Neural cell (in vitro differentiated cells): ENCODE data around the gene TMEM117. TPM values are rescaled to one million over a fixed set of nuclear protein-coding genes. Genes with fewer than 3 reads are reported as not detected.

Experiments used
- H2AFZ ChIP-seq: fragments of 200-600, 300-800 bp; sonication (generic), shearing (Covaris generic); 2 replicates; pipeline ENCODE4 v1.6.0; 2014; ENCODE audit warnings: low read depth, mild to moderate bottlenecking, antibody characterized with exemption, low read length, moderate library complexity
- H3F3A ChIP-seq: fragments of 200-600 bp; shearing (Covaris generic); 2 replicates; pipeline ENCODE4 v1.6.1; 2016; ENCODE audit warnings: mild to moderate bottlenecking, moderate library complexity, mixed read lengths, antibody characterized with exemption, low read length; ENCODE audit not compliant: insufficient read depth, poor library complexity, severe bottlenecking
- H3K27ac ChIP-seq: fragments of 200-600, 300-800 bp; sonication (generic), shearing (Covaris generic); 2 replicates; pipeline ENCODE4 v1.5.1; 2014; ENCODE audit warnings: mild to moderate bottlenecking, low read length, moderate library complexity
- H3K27me3 ChIP-seq: fragments of 300-800, 200-600 bp; sonication (generic), shearing (Covaris generic); 2 replicates; pipeline ENCODE4 v1.6.0; 2014; ENCODE audit warnings: mild to moderate bottlenecking, low read depth, low read length, moderate library complexity; ENCODE audit not compliant: insufficient read depth
- H3K36me3 ChIP-seq: fragments of 300-800, 200-600 bp; sonication (generic), shearing (Covaris generic); 2 replicates; pipeline ENCODE4 v1.5.1; 2014; ENCODE audit warnings: mild to moderate bottlenecking, antibody characterized with exemption, low read length, moderate library complexity; ENCODE audit not compliant: insufficient read depth
- H3K4me2 ChIP-seq: fragments of 300-800, 200-600 bp; sonication (generic), shearing (Covaris generic); 2 replicates; pipeline ENCODE4 v1.6.0; 2014; ENCODE audit warnings: mild to moderate bottlenecking, low read length
- H3K4me3 ChIP-seq: fragments of 300-800, 200-600 bp; sonication (generic), shearing (Covaris generic); 2 replicates; pipeline ENCODE4 v1.5.1; 2014; ENCODE audit warnings: mild to moderate bottlenecking, low read length, moderate library complexity
- H3K79me2 ChIP-seq: fragments of 200-600 bp; shearing (Covaris generic); replicated peaks from 2 replicates; pipeline ENCODE4 v1.6.0; 2014; ENCODE audit warnings: mild to moderate bottlenecking, low read length, moderate library complexity; ENCODE audit not compliant: insufficient read depth
- H3K9ac ChIP-seq: fragments of 300-800, 200-600 bp; sonication (generic), shearing (Covaris generic); 2 replicates; pipeline ENCODE4 v1.6.1; 2016; ENCODE audit warnings: mild to moderate bottlenecking, low read length, mixed read lengths
- H3K9me2 ChIP-seq: fragments of 200-600 bp; shearing (Covaris generic); 2 replicates; pipeline ENCODE4 v1.6.1; 2016; ENCODE audit warnings: mild to moderate bottlenecking, low read length, mixed read lengths; ENCODE audit not compliant: insufficient read depth
- H3K9me3 ChIP-seq: fragments of 200-600, 300-800 bp; sonication (generic), shearing (Covaris generic); 2 replicates; pipeline ENCODE4 v1.6.1; 2016; ENCODE audit warnings: mild to moderate bottlenecking, mixed run types, low read length, moderate library complexity, mixed read lengths
- H4K20me1 ChIP-seq: fragments of 200-600 bp; shearing (Covaris generic); 2 replicates; pipeline ENCODE4 v1.6.1; 2016; ENCODE audit warnings: mild to moderate bottlenecking, mixed run types; ENCODE audit not compliant: insufficient read depth
- CTCF ChIP-seq: fragments of 450-650 bp; IDR thresholded peaks from 2 replicates; pipeline ENCODE4 v1.5.1; 2014; ENCODE audit warnings: antibody characterized with exemption, mild to moderate bottlenecking, moderate library complexity; ENCODE audit not compliant: poor library complexity, severe bottlenecking
- EP300 ChIP-seq: fragments of 450-650 bp; conservative IDR thresholded peaks from 2 replicates; pipeline ENCODE4 v1.6.1; 2014; ENCODE audit warnings: antibody characterized with exemption, mild to moderate bottlenecking, moderate library complexity; ENCODE audit not compliant: poor library complexity, severe bottlenecking
- EZH2 ChIP-seq: fragments of 200-600, 300-800 bp; shearing (Covaris generic), sonication (generic); IDR thresholded peaks from 2 replicates; pipeline ENCODE4 v1.6.1; 2014; ENCODE audit warnings: antibody characterized with exemption, low read length, borderline replicate concordance, mild to moderate bottlenecking; ENCODE audit not compliant: insufficient read depth, poor library complexity, severe bottlenecking
- MXI1 ChIP-seq: fragments of 450-650 bp; conservative IDR thresholded peaks from 2 replicates; pipeline ENCODE4 v1.6.1; 2014; ENCODE audit warnings: antibody characterized with exemption, mild to moderate bottlenecking; ENCODE audit not compliant: poor library complexity, severe bottlenecking
- POLR2AphosphoS5 ChIP-seq: IDR thresholded peaks from 2 replicates; pipeline ENCODE4 v1.6.1; 2012
- RAD21 ChIP-seq: fragments of 450-650 bp; conservative IDR thresholded peaks from 2 replicates; pipeline ENCODE4 v1.6.1; 2014; ENCODE audit warnings: antibody characterized with exemption, mild to moderate bottlenecking, moderate library complexity
- SMC3 ChIP-seq: fragments of 450-650 bp; conservative IDR thresholded peaks from 2 replicates; pipeline ENCODE4 v1.6.1; 2014; ENCODE audit warnings: antibody characterized with exemption, mild to moderate bottlenecking, moderate library complexity; ENCODE audit not compliant: poor library complexity
- TAF1 ChIP-seq: IDR thresholded peaks from 2 replicates; pipeline ENCODE4 v1.6.1; 2012; ENCODE audit warnings: low read depth
- polyA plus RNA-seq: library from polyadenylated mRNA; depleted of rRNA; stranded (reverse); fragments of >200 nt; gene quantifications from 2 replicates; pipeline ENCODE4 v1.2.3, GENCODE V29; 2014
- TF ChIP-seq, protein P1 (sequence below): IDR thresholded peaks from 2 replicates; pipeline ENCODE4 v1.6.1; 2012; ENCODE audit warnings: borderline replicate concordance

Gene TMEM117
- polyA plus RNA-seq, 1 donor from 2014 or later, result 5.3 TPM

GRCh38 chr12:44403185-44403584, 567.3 kb downstream of the TMEM117 start:
- Histone ChIP-seq H3K4me2 (no peak overlapping the region), H3F3A (no peaks in the 10 kb centered on the region)

GRCh38 chr12:44405297-44405696, 569.4 kb downstream of the TMEM117 start:
- H3K79me2 ChIP-seq, result no peaks in the 10 kb centered on the region
- H3K9ac ChIP-seq, result no peak overlapping the region
- no peaks in the 10 kb centered on the region for H4K20me1 ChIP-seq
- no peaks in the 10 kb centered on the region for H3K36me3 ChIP-seq
- H3K9me2 ChIP-seq, result no peaks in the 10 kb centered on the region
- no peaks in the 10 kb centered on the region for H3F3A ChIP-seq
- H3K27me3 ChIP-seq, result no peaks in the 10 kb centered on the region
- TF ChIP-seq EZH2 (no peak), CTCF (no peak), POLR2AphosphoS5 (no peak), RAD21 (no peak), TAF1 (no peak), EP300 (no peak), SMC3 (no peak), MXI1 (no peak)
- TF ChIP-seq, protein P1, sequence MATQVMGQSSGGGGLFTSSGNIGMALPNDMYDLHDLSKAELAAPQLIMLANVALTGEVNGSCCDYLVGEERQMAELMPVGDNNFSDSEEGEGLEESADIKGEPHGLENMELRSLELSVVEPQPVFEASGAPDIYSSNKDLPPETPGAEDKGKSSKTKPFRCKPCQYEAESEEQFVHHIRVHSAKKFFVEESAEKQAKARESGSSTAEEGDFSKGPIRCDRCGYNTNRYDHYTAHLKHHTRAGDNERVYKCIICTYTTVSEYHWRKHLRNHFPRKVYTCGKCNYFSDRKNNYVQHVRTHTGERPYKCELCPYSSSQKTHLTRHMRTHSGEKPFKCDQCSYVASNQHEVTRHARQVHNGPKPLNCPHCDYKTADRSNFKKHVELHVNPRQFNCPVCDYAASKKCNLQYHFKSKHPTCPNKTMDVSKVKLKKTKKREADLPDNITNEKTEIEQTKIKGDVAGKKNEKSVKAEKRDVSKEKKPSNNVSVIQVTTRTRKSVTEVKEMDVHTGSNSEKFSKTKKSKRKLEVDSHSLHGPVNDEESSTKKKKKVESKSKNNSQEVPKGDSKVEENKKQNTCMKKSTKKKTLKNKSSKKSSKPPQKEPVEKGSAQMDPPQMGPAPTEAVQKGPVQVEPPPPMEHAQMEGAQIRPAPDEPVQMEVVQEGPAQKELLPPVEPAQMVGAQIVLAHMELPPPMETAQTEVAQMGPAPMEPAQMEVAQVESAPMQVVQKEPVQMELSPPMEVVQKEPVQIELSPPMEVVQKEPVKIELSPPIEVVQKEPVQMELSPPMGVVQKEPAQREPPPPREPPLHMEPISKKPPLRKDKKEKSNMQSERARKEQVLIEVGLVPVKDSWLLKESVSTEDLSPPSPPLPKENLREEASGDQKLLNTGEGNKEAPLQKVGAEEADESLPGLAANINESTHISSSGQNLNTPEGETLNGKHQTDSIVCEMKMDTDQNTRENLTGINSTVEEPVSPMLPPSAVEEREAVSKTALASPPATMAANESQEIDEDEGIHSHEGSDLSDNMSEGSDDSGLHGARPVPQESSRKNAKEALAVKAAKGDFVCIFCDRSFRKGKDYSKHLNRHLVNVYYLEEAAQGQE, result no peak
- H3K4me3 ChIP-seq, result no peak overlapping the region
- no peak overlapping the region for H2AFZ ChIP-seq
- no peak overlapping the region for H3K27ac ChIP-seq
- H3K4me2 ChIP-seq, result no peak overlapping the region
- no peaks in the 10 kb centered on the region for H3K9me3 ChIP-seq

More at GRCh38 chr12:44403185-44403584, 567.3 kb downstream of the TMEM117 start:
- TF ChIP-seq RAD21 (no peak), EZH2 (no peak), MXI1 (no peak), TAF1 (no peak), CTCF (no peak), SMC3 (no peak), POLR2AphosphoS5 (no peak), EP300 (no peak)
- TF ChIP-seq, protein P1, result no peak
- Histone ChIP-seq H3K9me3 (no peaks in the 10 kb centered on the region), H3K27ac (no peak overlapping the region), H3K27me3 (no peaks in the 10 kb centered on the region), H2AFZ (no peak overlapping the region), H3K9me2 (no peaks in the 10 kb centered on the region), H4K20me1 (no peaks in the 10 kb centered on the region), H3K36me3 (no peaks in the 10 kb centered on the region), H3K4me3 (no peak overlapping the region), H3K79me2 (no peaks in the 10 kb centered on the region), H3K9ac (no peak overlapping the region)
